ENCODE measurements around the gene BEST1.

- TF ChIP-seq ELK1 (IDR thresholded peaks at IDR 0.05; ENCODE audit: low read depth, low read length) (no peak), POLR2AphosphoS2 (conservative IDR thresholded peaks at IDR 0.05; ENCODE audit: low read length) (no peak), KDM1A (IDR thresholded peaks at IDR 0.05; ENCODE audit: low read depth) (no peak), SMC3 (IDR thresholded peaks at IDR 0.05) (no peak), REST (IDR thresholded peaks at IDR 0.05) (no peak), CTCF (IDR thresholded peaks at IDR 0.05) (no peak), POLR2A (IDR thresholded peaks at IDR 0.05; ENCODE audit: low read length) (no peak), RNF2 (IDR thresholded peaks at IDR 0.05; ENCODE audit: borderline replicate concordance, low read depth) (no peak)
These were observed 46.8 kb downstream of the BEST1 start for GRCh38 chr11:61996933-61997332.

Data from A549 (cell line).